T-helper 2 cell treated with Interferon-gamma antibody and Interleukin-4, amounts not matched to agents 5 μg/mL and 100 μg/mL, for 36 hours (primary cell): ENCODE data around the gene RBM33.
"Not testable (repeated sequence)": the region's sequence is repeated elsewhere in the genome, so short reads cannot be mapped to it uniquely, and the experiment has no call there.

ENCODE experiments used
- DNase-seq: peaks from one replicate; pipeline ENCODE4 v3.0.0; 2021; ENCODE audit warnings: low spot score
- H3K27ac Mint-ChIP-seq: one replicate; pipeline ENCODE4 v1.8.0; 2021; ENCODE audit warnings: mild to moderate bottlenecking, mixed read lengths
- H3K27me3 Mint-ChIP-seq: one replicate; pipeline ENCODE4 v1.8.0; 2021; ENCODE audit warnings: low read depth, mixed read lengths
- H3K36me3 Mint-ChIP-seq: one replicate; pipeline ENCODE4 v1.8.0; 2021; ENCODE audit warnings: low read depth, mixed read lengths
- H3K4me1 Mint-ChIP-seq: one replicate; pipeline ENCODE4 v1.8.0; 2021; ENCODE audit warnings: low read depth, mixed read lengths
- H3K4me3 Mint-ChIP-seq: one replicate; pipeline ENCODE4 v1.8.0; 2022; ENCODE audit warnings: mild to moderate bottlenecking, moderate library complexity, mixed read lengths
- H3K9me3 Mint-ChIP-seq: one replicate; pipeline ENCODE4 v1.8.0; 2021; ENCODE audit warnings: mixed read lengths

The RBM33 gene

GRCh38 chr7:155683098-155683497 lies 38.6 kb downstream of the RBM33 start:
- Mint-ChIP-seq H3K9me3 (no peaks in the 10 kb centered on the region), H3K4me1 (peaks cover 26% of the 10 kb centered on the region), H3K4me3 (no peak overlapping the region), H3K27ac (no peak overlapping the region), H3K36me3 (peaks cover 55% of the 10 kb centered on the region), H3K27me3 (no peaks in the 10 kb centered on the region)
- no peak for DNase-seq

DNA sequence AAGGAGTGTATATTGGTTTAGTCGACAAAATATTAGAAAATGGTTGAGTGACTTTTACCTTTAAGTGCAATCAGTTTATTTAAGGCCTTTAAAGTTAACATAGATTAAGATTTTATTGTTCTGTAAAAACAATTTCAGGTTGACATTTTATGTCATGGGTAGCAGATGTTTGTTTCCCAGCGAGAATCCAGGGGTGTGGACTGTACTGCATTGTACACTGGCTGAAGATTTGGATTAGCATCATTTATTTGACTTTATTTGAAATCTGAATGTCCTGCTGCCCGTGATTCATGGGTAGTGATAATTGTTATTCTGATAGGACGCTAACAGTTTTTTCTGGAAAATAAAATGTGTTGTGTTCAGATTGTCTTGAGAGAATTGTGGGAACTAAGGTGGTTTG lies 39.3 kb downstream of the RBM33 start:
- no peak for DNase-seq
- Mint-ChIP-seq H3K36me3 (peaks cover 60% of the 10 kb centered on the region), H3K27ac (no peak overlapping the region), H3K4me3 (no peak overlapping the region), H3K4me1 (peaks cover 26% of the 10 kb centered on the region), H3K9me3 (no peaks in the 10 kb centered on the region), H3K27me3 (no peaks in the 10 kb centered on the region)

GRCh38 chr7:155684543-155684942 lies 40.1 kb downstream of the RBM33 start:
- Mint-ChIP-seq H3K4me3 (no peak overlapping the region), H3K36me3 (peaks cover 60% of the 10 kb centered on the region), H3K9me3 (no peaks in the 10 kb centered on the region), H3K4me1 (peaks cover 26% of the 10 kb centered on the region), H3K27ac (no peak overlapping the region), H3K27me3 (no peaks in the 10 kb centered on the region)
- no peak for DNase-seq

GRCh38 chr7:155685070-155685790 lies 40.8 kb downstream of the RBM33 start:
- Mint-ChIP-seq H3K4me1 (peaks cover 32% of the 10 kb centered on the region), H3K27ac (peak overlapping the region; percentile 8), H3K9me3 (no peaks in the 10 kb centered on the region), H3K36me3 (peaks cover 65% of the 10 kb centered on the region), H3K4me3 (peak overlapping the region; percentile 2), H3K27me3 (no peaks in the 10 kb centered on the region)
- DNase-seq = no peak

GRCh38 chr7:155685791-155686160 lies 41.3 kb downstream of the RBM33 start:
- DNase-seq = no peak
- Mint-ChIP-seq H3K4me3 (no peak overlapping the region), H3K27me3 (no peaks in the 10 kb centered on the region), H3K4me1 (peaks cover 34% of the 10 kb centered on the region), H3K36me3 (peaks cover 65% of the 10 kb centered on the region), H3K27ac (no peak overlapping the region), H3K9me3 (no peaks in the 10 kb centered on the region)

DNA sequence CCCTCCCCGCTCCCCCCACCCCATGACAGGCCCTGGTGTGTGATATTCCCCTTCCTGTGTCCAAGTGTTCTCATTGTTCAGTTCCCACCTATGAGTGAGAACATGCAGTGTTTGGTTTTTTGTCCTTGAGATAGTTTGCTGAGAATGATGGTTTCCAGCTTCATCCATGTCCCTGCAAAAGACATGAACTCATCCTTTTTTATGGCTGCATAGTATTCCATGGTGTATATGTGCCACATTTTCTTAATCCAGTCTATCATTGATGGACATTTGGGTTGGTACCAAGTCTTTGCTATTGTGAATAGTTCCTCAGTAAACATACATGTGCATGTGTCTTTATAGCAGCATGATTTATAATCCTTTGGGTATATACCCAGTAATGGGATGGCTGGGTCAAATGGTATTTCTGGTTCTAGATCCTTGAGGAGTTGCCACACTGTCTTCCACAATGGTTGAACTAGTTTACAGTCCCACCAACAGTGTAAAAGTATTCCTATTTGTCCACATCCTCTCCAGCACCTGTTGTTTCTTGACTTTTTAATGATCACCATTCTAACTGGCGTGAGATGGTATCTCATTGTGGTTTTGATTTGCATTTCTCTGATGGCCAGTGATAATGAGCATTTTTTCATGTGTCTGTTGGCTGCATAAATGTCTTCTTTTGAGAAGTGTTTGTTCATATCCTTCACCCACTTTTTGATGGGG lies 42.3 kb downstream of the RBM33 start:
- not testable (repeated sequence) for DNase-seq, H3K27me3 Mint-ChIP-seq, H3K9me3 Mint-ChIP-seq, H3K4me3 Mint-ChIP-seq, H3K27ac Mint-ChIP-seq
- peaks cover 34% of the 10 kb centered on the region for H3K4me1 Mint-ChIP-seq
- H3K36me3 Mint-ChIP-seq = peaks cover 66% of the 10 kb centered on the region

- not testable (repeated sequence) for DNase-seq, H3K27ac Mint-ChIP-seq, H3K27me3 Mint-ChIP-seq, H3K9me3 Mint-ChIP-seq, H3K4me3 Mint-ChIP-seq
- H3K36me3 Mint-ChIP-seq = peaks cover 64% of the 10 kb centered on the region
- H3K4me1 Mint-ChIP-seq = peaks cover 42% of the 10 kb centered on the region
Measured at GRCh38 chr7:155688237-155688636, 43.8 kb downstream of the RBM33 start.

DNA sequence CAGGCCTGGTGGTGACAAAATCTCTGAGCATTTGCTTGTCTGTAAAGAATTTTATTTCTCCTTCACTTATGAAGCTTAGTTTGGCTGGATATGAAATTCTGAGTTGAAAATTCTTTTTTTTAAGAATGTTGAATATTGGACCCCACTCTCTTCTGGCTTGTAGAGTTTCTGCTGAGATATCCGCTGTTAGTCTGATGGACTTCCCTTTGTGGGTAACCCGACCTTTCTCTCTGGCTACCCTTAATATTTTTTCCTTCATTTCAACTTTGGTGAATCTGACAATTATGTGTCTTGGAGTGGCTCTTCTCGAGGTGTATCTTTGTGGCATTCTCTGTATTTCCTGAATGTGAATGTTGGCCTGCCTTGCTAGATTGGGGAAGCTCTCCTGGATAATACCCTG lies 46.2 kb downstream of the RBM33 start:
- not testable (repeated sequence) for H3K27me3 Mint-ChIP-seq, H3K4me3 Mint-ChIP-seq, DNase-seq, H3K9me3 Mint-ChIP-seq, H3K27ac Mint-ChIP-seq
- peaks cover 46% of the 10 kb centered on the region for H3K36me3 Mint-ChIP-seq
- peaks cover 29% of the 10 kb centered on the region for H3K4me1 Mint-ChIP-seq

- peaks cover 35% of the 10 kb centered on the region for H3K4me1 Mint-ChIP-seq
- no peak for DNase-seq
- H3K27me3 Mint-ChIP-seq = no peaks in the 10 kb centered on the region
- H3K36me3 Mint-ChIP-seq = peaks cover 37% of the 10 kb centered on the region
- no peaks in the 10 kb centered on the region for H3K9me3 Mint-ChIP-seq
- H3K4me3 Mint-ChIP-seq = no peak overlapping the region
- no peak overlapping the region for H3K27ac Mint-ChIP-seq
Measured at GRCh38 chr7:155692317-155692716, 47.9 kb downstream of the RBM33 start.

DNA sequence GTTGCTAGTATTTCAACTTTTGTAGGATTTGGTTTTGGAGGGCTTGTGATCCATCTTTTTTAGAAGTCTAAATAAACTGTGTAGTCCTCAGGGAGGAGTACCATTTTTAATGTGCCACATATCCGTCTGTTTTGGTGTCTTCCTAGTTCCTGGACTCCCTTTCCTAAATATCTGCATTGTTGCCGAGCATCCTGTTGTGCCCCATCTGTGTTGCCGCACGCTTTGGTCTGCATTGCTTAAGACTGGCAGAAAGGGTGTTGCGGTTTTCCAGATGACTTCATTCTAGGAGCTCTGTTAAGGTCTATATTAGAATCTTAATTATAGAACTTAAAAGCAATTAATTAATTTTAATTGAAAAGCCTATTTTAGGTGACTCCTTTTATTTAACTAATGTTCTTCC lies 49.4 kb downstream of the RBM33 start:
- Mint-ChIP-seq H3K27ac (no peak overlapping the region), H3K4me1 (peaks cover 37% of the 10 kb centered on the region), H3K27me3 (no peaks in the 10 kb centered on the region), H3K9me3 (no peaks in the 10 kb centered on the region), H3K36me3 (peaks cover 28% of the 10 kb centered on the region), H3K4me3 (no peak overlapping the region)
- DNase-seq = no peak

- DNase-seq = no peak
- no peaks in the 10 kb centered on the region for H3K9me3 Mint-ChIP-seq
- H3K4me3 Mint-ChIP-seq = no peak overlapping the region
Measured at GRCh38 chr7:155694851-155695250, 50.4 kb downstream of the RBM33 start.

GRCh38 chr7:155696747-155697146 lies 52.3 kb downstream of the RBM33 start:
- Mint-ChIP-seq H3K4me3 (no peak overlapping the region), H3K27me3 (no peaks in the 10 kb centered on the region), H3K9me3 (no peaks in the 10 kb centered on the region), H3K36me3 (peaks cover 20% of the 10 kb centered on the region), H3K27ac (no peak overlapping the region), H3K4me1 (peaks cover 30% of the 10 kb centered on the region)
- no peak for DNase-seq

More at GRCh38 chr7:155694851-155695250, 50.4 kb downstream of the RBM33 start:
- no peaks in the 10 kb centered on the region for H3K27me3 Mint-ChIP-seq
- H3K4me1 Mint-ChIP-seq = peaks cover 38% of the 10 kb centered on the region
- no peak overlapping the region for H3K27ac Mint-ChIP-seq
- peaks cover 23% of the 10 kb centered on the region for H3K36me3 Mint-ChIP-seq

DNA sequence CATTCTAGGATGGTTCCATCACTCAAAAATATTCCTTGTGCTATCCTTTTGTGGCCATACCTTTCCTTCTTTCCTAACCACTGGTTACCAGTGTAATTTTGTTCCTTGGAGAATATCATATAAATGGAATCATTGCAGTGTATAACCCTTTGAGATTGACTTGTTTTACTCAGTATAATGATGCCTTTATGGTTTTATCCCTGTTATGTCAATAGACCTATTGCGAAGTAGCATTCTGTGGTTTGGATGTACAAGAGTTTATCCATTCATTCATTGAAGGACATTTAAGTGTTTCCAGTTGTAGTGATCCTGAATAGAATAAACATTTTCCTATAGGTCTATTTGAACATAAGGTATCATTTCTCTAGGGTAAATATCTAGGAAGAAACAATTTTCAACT lies 54.2 kb downstream of the RBM33 start:
- H3K27ac Mint-ChIP-seq = no peak overlapping the region
- H3K36me3 Mint-ChIP-seq = peaks cover 37% of the 10 kb centered on the region
- no peak overlapping the region for H3K4me3 Mint-ChIP-seq
- peaks cover 32% of the 10 kb centered on the region for H3K4me1 Mint-ChIP-seq
- H3K27me3 Mint-ChIP-seq = no peaks in the 10 kb centered on the region
- no peaks in the 10 kb centered on the region for H3K9me3 Mint-ChIP-seq
- DNase-seq = no peak

DNA sequence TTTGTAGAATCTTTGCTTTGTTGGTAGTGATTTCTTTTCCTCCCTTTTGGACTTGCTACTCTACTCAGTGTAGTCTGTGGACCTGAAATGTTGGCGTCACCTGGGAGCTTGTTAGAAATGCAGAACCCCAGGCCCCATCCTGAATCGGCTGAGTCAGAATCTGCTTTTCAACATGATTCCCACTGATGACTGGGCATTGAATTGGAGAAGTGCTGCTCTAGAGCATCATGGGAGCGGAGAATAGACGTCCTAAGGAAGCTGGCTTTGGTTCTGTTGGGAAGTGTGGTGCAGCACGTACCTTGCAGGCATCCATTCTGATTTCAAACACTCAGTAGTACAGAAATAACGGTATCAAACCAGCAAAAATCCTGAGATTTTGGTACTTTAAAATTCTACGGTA lies 54.7 kb downstream of the RBM33 start:
- Mint-ChIP-seq H3K36me3 (peaks cover 42% of the 10 kb centered on the region), H3K27me3 (no peaks in the 10 kb centered on the region)
- no peak for DNase-seq

More for the DNA sequence above, 54.7 kb downstream of the RBM33 start:
- H3K9me3 Mint-ChIP-seq = no peaks in the 10 kb centered on the region
- peaks cover 31% of the 10 kb centered on the region for H3K4me1 Mint-ChIP-seq
- no peak overlapping the region for H3K4me3 Mint-ChIP-seq
- no peak overlapping the region for H3K27ac Mint-ChIP-seq
